ENCODE data around the gene PHKB.

PHKB gene

DNA sequence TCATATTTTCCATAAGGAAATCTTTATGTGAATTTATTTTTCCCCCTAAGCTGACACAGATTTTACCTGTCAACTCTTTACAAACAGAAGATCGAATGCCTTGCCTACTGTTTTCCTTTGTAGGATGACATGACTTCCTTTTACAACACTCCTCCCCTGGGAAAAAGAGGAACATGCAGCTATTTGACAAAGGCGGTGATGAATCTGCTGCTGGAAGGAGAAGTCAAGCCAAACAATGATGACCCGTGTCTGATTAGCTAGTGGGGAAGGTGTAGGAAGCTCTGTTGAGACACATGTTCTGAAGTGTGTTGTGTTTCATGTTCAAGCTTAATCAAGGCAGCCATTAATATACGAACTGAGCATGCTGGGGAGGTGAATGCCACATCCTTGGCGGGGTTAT is 238.0 kb downstream of the PHKB start:
- DNase-seq = no peak

GRCh38 chr16:47700857-47701587 is 239.9 kb downstream of the PHKB start:
- no peak for DNase-seq

GRCh38 chr16:47705266-47705665 is 244.1 kb downstream of the PHKB start:
- no peak for DNase-seq

DNA sequence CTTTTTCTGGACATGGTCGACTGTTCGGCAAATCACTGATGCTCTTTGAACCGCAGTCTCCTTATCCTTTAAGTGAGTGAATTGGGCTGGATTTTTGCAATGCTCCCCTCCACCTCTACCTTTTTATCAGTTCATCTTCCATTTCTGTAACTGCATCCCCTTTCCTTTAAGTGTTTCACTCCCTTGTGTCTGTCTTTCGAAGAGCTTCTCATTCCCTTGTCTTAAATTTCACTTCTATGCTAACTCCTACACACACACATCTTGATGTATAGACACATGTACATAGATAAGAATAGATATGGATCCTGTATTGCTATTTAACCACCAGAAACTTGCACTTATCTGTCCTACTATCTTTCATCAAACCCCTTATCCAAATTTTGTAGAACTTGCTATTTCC is 250.7 kb downstream of the PHKB start:
- DNase-seq = no peak

DNA sequence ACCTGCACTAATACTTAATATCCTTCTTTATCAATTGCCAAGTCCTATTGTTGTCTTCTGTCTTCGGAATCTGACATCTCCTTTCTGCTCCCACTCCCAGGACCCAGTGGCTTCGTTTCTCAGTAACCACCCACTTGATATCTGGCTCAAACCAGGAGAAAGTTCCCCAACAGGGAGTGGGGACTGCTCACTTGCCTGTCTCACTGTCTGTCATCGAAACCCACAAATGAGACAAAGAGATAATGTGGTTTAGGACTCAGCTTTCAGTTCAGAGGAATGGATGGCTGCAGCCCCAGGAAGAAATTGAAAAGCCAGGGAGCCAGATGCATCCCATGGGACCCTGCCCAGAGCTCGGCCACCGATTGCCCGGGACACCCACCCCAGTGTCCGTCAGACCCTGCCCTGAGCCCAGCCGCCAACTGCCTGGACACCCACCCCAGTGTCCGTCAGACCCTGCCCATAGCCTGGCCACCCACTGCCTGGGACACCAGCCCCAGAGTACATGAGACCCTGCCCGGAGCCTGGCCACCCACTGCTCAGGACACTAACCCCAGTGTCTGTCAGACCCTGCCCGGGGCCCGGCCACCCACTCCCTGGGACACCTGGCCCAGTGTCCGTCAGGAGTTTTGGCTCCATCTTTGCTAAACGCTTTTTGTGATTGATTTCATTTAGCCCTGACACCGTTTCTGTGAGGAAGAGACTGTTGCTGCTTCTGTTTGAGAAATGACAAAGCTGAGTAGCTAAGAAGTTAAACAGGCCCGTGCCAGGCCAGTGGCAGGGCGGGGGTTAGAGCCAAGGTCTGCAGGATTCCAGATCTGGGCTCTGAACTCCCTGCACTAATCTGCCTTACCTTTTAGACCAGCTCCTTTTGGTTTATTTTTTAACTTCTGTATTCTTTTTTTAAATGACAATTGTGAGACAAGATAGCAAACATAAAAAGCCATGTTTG is 251.4 kb downstream of the PHKB start:
- no peak for DNase-seq

DNA sequence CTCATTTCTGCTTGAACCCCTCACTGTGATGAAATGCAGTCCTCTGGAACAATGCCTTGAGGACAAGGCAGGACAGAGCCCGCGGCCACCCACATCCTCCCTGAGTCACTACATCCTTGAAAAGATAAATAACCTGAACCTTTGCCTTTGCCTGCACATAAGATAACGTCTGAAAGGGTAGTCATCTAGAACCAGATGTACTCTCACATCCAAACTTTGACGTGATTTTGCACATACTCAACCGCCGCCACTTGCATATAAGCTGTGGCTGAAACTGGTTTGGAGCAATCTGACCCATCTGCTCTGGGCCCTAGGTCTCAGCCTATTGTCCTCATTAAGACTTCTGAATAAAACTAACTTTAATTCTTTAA is 252.1 kb downstream of the PHKB start:
- DNase-seq = no peak

DNA sequence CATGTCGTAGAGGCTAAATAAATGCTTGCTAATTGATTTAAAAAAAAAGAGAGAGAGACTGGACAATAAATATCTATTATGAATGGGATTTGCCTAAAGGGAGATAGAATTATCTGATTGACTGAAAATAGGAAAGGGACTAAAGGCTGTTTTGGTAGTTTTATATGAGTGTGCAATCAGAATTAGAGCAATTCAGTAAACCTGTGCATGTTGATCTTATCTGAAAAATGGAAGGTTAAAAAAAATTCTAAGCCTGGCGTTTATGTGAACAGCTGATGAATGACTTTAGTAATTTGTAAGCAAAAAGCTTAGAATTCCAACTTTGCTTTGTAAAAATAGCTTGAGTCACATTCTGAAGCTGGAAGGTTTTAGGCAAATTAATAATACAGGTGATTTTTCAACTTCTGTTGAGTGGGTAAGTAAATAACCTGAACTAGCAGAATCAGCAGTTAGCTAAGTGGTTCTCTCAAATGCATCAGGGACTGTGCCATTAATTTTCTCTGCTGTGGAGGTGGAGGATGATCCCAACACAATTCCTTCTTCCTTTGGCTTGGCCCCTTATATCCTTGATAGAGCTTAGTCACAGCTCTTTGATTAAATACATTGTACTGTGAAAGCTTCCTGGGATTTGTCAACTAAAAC is 254.4 kb downstream of the PHKB start:
- DNase-seq = no peak

DNA sequence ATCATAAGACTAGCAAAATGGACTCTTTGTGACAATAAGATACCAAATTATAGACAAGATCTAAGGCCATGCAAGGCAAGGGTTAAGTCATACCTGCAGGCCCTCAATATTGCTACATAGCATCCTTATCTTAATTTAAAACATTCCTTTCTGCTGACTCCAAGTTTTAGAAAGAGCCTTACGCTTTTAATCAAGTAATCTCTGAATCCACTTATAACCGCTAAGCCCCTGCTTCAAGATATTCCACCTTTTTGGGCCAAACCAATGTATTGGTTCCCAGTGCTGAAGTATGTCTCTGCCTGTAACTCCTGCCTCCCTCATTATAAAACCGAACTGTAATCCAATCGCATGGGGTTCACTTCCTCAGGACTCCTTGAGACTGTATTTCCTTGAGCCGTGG is 255.4 kb downstream of the PHKB start:
- DNase-seq = no peak

- no peak for DNase-seq
Measured at GRCh38 chr16:47719713-47720112, 258.6 kb downstream of the PHKB start.

DNA sequence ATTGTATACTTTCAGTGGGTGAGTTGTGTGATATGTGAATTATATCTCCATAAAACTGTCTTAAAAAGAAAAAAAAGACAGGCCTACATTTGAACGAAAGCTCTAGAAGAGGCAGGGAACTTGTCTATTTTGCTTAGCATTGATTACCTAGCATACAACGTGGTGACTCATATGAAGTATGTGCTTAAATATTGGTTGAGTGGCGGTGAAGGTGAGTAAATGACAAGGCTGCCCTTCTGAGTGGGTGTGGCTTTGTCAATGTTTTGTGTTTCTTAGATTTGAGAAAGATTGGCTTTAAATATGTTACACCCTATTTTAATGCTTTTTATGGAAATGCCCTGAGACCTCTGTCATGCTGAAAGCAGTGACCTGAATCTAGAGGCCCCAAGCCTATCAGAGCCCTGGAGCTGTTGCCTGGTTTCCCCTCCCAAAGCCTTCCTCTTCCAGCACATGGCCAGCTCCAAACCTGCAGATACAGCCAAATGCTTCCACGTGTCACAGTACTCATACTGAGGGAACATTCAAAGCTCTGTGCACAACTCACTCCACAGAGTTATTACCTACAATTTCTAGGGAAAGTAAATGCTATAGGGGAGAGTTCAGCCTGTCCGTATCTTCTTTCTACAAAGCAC is 260.0 kb downstream of the PHKB start:
- no peak for DNase-seq

GRCh38 chr16:47722046-47722445 is 260.9 kb downstream of the PHKB start:
- DNase-seq = no peak

DNA sequence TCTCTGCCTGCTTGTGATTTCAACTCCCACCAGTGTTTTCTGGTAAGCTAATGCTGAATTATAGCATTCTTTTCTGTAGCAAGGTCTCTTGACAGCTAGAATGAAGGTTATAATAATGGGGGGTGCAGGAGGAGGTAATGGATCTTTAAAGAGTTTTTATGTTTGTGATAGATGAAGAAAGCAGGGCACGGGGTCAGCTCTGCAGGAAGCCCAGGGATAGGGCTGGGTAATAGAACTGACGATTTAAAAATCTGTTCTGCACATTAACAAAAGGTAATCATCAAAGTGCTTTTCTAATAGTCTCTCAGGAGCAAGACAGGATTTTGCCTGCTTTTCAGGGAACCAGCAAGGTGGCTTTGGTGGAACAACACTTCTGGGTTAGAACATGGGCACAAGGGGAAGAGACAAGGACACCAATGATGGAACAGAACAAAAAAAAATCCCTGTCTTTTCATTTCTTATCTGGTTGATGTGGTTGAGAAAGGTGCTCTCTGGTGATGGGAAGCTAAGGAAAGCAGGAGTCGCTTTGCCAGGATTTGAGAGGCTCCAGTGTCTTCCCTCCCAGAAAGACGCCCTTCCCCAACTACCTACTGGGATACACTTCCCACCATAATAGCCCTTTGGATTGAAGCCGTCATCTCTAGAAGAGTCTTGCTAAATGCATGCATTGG is 263.1 kb downstream of the PHKB start:
- DNase-seq = no peak

- no peak for DNase-seq
Measured at GRCh38 chr16:47725188-47725695, 264.1 kb downstream of the PHKB start.

- no peak for DNase-seq
Measured at GRCh38 chr16:47726031-47726675, 265.0 kb downstream of the PHKB start.

DNA sequence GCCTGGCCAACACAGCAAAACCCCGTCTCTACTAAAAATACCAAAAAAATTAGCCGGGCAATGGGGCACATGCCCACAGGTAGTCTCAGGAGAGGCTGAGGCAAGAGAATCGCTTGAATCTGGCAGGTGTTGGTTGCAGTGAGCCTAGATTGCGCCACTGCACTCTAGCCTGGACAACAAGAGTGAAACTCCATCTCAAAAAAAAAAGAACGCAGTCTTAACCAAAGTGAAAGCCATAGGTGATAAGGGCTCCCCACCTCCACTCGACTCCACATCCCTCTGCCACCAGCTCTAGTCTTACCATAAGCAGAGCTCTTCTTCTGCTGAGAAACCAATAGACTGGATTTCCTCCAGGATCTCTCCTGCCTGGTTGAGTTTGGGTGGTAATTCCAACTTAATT is 266.0 kb downstream of the PHKB start:
- DNase-seq = no peak

- DNase-seq = no peak
Measured at GRCh38 chr16:47728205-47728604, 267.1 kb downstream of the PHKB start.

GRCh38 chr16:47729701-47730100 is 268.6 kb downstream of the PHKB start:
- DNase-seq = no peak

DNA sequence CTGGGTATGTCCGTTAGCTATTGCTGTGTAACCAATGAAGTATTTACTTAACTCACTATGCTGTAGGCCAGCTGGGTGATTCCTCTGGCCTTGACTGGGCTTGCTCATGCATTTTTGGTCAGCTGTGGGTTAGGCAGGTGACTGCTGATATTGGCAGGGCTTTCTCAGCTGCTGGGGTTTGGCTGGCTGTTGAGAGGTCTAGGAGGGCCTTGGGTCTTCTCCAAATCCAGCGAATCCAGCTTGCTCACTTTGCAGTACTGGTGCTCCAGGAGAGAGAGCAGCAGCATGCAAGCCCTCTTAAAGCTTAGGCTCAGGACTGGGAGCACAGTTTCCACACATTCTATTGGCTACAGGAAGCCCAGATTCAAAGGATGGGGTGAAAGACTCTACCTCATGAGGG is 270.1 kb downstream of the PHKB start:
- DNase-seq = no peak

DNA sequence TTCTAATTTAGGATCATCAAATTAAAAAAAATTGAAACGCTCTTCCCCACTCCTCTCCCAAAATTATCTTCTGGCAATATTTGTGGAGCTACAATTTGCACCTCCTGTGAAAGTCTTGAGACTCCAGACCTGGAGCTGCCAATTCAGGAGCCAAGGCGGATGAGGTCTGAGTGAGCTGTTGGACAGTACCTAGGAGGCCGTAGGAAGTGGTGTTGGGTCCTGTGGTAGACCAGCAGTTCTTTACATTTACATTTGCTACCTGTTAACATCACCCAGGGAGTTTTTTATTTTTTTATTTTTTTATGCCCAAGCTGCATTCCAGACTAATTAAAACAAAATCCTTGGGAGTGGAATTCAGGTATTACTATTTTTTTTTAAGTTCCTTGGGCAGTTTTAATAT is 271.0 kb downstream of the PHKB start:
- DNase-seq = no peak

GRCh38 chr16:47732523-47733111 is 271.5 kb downstream of the PHKB start:
- DNase-seq = no peak

- DNase-seq = no peak
Measured at GRCh38 chr16:47734081-47734857, 273.1 kb downstream of the PHKB start.
